Measurements from ENCODE around the gene JUN. TPM values are rescaled to one million over a fixed set of nuclear protein-coding genes. Genes with fewer than 3 reads are reported as not detected.

Gene JUN
- total RNA-seq, 1 experiment from 2014 or later: 73.6 TPM

DNA sequence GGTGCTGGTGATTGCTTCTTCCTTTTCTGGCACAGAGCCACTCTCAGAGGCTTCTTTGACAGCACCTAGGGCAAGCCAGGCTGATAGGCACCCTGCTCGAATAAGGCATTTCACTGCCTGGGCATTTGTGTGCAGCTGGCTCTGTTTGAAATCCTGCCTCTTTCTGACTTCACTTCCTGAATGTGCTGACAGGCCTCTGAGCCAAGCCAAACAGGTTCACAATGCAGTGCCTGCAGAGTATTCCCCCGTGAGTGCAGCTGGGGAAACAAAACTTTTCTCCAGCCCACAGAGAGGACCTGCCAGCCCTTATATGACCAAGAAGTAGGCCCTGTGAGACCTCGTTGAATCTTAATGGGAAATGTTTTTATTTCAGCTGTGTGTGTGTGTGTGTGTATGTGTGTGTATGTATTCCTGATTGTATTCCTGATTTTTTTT lies 10.4 kb downstream of the JUN start:
- Histone ChIP-seq H2AFZ (ENCODE audit: low read length) (peak overlapping the region; percentile 27), H3K27ac (ENCODE audit: low read length) (peak overlapping the region; percentile 14; the same call in 1 of the 2 replicates)
- CTCF ChIA-PET: no interaction called here

DNA sequence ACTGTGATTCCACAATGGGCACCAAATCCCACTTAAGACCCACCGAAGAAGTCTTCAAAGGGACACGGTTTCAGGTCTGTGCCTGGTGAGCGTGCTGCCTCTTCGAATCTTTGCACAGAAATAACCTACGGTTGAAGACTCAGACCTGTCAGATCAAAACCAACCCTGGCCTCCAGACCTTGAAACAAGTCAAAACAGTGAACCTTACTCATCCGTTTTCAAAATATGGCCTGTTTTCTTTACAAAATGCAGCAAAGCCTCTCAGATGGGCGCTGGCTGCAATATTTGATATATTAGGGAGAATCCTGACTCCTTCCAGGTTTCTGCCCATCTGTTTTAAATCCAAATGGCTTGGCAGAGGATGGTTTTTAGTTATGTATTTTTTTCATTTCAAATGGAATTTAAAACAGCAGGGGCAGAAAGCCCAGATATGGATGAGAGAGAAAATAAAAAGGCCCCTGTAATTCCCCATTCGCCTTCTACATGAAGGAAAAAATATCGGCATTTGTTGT lies 14.0 kb downstream of the JUN start:
- no peaks in the 10 kb centered on the region for H3F3A ChIP-seq (ENCODE audit: low read length, unreplicated experiment)
- no peaks in the 10 kb centered on the region for H3K79me2 ChIP-seq (ENCODE audit: low read length)
- POLR2A ChIA-PET (ENCODE audit: unreplicated experiment): no interaction called here
- no peaks in the 10 kb centered on the region for H3K9me2 ChIP-seq (replicated peaks; ENCODE audit: low read length)
- no peaks in the 10 kb centered on the region for H3K36me3 ChIP-seq (ENCODE audit: low read depth, low read length)
- H4K20me1 ChIP-seq (ENCODE audit: low read length): no peaks in the 10 kb centered on the region
- no peaks in the 10 kb centered on the region for H3K27me3 ChIP-seq (ENCODE audit: low read length)
- peak overlapping the region; percentile 17; the same call in 1 of the 2 replicates for H2AFZ ChIP-seq (ENCODE audit: low read length)
- H3K9me3 ChIP-seq (ENCODE audit: low read length): no peaks in the 10 kb centered on the region
- no peak overlapping the region for H3K4me2 ChIP-seq (ENCODE audit: low read length)
- H3K9ac ChIP-seq (ENCODE audit: low read length): no peak overlapping the region
- DNase-seq (no peak), ATAC-seq (no peak)
- H3K4me1 ChIP-seq (ENCODE audit: insufficient read depth, low read length): peaks cover 13% of the 10 kb centered on the region
- no TSS peak for BruUV-seq (replicated peaks)
- no peak overlapping the region for H3K4me3 ChIP-seq (ENCODE audit: low read length)
- TF ChIP-seq CTCF (conservative IDR thresholded peaks at IDR 0.05; ENCODE audit: low read depth, low read length) (no peak), EZH2phosphoT487 (IDR thresholded peaks at IDR 0.05; ENCODE audit: borderline replicate concordance, low read length) (no peak), EZH2 (IDR thresholded peaks at IDR 0.05; ENCODE audit: low read length, unreplicated experiment) (no peak)
- CTCF ChIA-PET: no interaction called here
- no peak overlapping the region for H3K27ac ChIP-seq (ENCODE audit: low read length)
- intact Hi-C loops (cut with micrococcal nuclease): loop anchor here (1.0 kb wide), 1 partner anchor 30 kb away; no protein-coding TSS in a partner anchor

More for the DNA sequence above, 10.4 kb downstream of the JUN start:
- Histone ChIP-seq H3K9me3 (ENCODE audit: low read length) (no peaks in the 10 kb centered on the region), H3K36me3 (ENCODE audit: low read depth, low read length) (no peaks in the 10 kb centered on the region), H3K9ac (ENCODE audit: low read length) (no peak overlapping the region), H4K20me1 (ENCODE audit: low read length) (no peaks in the 10 kb centered on the region), H3K4me2 (ENCODE audit: low read length) (peak overlapping the region; percentile 25), H3F3A (ENCODE audit: low read length, unreplicated experiment) (no peaks in the 10 kb centered on the region), H3K4me1 (ENCODE audit: insufficient read depth, low read length) (peaks cover 11% of the 10 kb centered on the region), H3K79me2 (ENCODE audit: low read length) (no peaks in the 10 kb centered on the region), H3K9me2 (replicated peaks; ENCODE audit: low read length) (no peaks in the 10 kb centered on the region), H3K4me3 (ENCODE audit: low read length) (no peak overlapping the region), H3K27me3 (ENCODE audit: low read length) (no peaks in the 10 kb centered on the region)
- ATAC-seq (peak; percentile 82), DNase-seq (peak; percentile 63)
- no peak for TF ChIP-seq EZH2phosphoT487 (IDR thresholded peaks at IDR 0.05; ENCODE audit: borderline replicate concordance, low read length)
- TF ChIP-seq CTCF (conservative IDR thresholded peaks at IDR 0.05; ENCODE audit: low read depth, low read length): no peak
- no peak for TF ChIP-seq EZH2 (IDR thresholded peaks at IDR 0.05; ENCODE audit: low read length, unreplicated experiment)
- POLR2A ChIA-PET (ENCODE audit: unreplicated experiment): no interaction called here
- BruUV-seq (replicated peaks): no TSS peak
- intact Hi-C loops (cut with micrococcal nuclease): no loop called here

DNA sequence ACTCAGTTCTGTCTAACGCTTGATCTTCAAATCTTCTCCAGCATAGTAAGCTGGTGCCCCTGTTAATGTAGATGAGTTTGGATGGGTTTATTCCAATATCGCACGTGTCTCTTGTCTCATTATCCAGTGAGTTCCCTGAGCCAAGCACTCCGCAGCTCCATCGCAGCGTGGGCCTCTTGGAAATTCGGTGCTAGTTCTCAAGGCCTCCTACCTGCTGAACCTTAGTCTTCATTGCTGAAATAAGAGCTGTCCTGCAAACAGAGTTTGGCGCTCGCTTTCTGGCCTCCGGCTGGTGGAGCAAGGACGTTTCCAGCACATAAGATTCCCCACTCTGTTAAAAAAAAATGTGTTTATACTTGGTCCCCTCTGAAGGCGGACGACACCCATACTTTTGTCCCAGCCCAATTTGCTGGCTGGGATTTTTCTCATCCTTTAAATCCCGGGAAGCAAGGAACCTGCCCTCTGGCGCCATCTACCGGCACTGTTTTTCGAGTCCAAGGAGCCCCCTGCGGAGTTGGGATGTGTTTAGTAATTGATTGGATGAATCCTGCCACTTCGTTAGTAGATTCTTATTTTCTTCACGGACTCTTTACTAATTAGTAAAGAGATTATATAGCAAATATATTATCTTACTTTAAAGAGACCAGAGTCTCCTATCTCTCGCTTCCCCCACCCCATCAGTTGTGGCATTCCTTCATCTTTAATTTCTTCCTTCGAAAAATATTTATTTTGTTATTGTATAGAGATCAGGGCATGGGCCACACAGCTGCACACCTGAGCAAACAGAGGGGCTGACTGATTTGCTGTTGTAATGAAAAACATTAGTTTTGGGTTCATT lies 14.7 kb downstream of the JUN start:
- no peak overlapping the region for H3K27ac ChIP-seq (ENCODE audit: low read length)
- H3F3A ChIP-seq (ENCODE audit: low read length, unreplicated experiment): no peaks in the 10 kb centered on the region
- no peak overlapping the region for H3K9ac ChIP-seq (ENCODE audit: low read length)
- ATAC-seq (peak; percentile 48), DNase-seq (peak; percentile 83)
- no peak overlapping the region for H3K4me2 ChIP-seq (ENCODE audit: low read length)
- TF ChIP-seq CTCF (conservative IDR thresholded peaks at IDR 0.05; ENCODE audit: low read depth, low read length) (peak; percentile 90), EZH2 (IDR thresholded peaks at IDR 0.05; ENCODE audit: low read length, unreplicated experiment) (no peak), EZH2phosphoT487 (IDR thresholded peaks at IDR 0.05; ENCODE audit: borderline replicate concordance, low read length) (no peak)
- H3K79me2 ChIP-seq (ENCODE audit: low read length): no peaks in the 10 kb centered on the region
- intact Hi-C loops (cut with micrococcal nuclease): loop anchor here (1.0 kb wide), 1 partner anchor 29 kb away; no protein-coding TSS in a partner anchor
- H3K4me1 ChIP-seq (ENCODE audit: insufficient read depth, low read length): peaks cover 20% of the 10 kb centered on the region
- ChIA-PET CTCF (no interaction called here), POLR2A (ENCODE audit: unreplicated experiment) (no interaction called here)
- H2AFZ ChIP-seq (ENCODE audit: low read length): peak overlapping the region; percentile 17; the same call in 1 of the 2 replicates
- no peaks in the 10 kb centered on the region for H3K27me3 ChIP-seq (ENCODE audit: low read length)
- no peaks in the 10 kb centered on the region for H4K20me1 ChIP-seq (ENCODE audit: low read length)
- H3K36me3 ChIP-seq (ENCODE audit: low read depth, low read length): no peaks in the 10 kb centered on the region
- no peaks in the 10 kb centered on the region for H3K9me2 ChIP-seq (replicated peaks; ENCODE audit: low read length)
- BruUV-seq (replicated peaks): no TSS peak
- H3K4me3 ChIP-seq (ENCODE audit: low read length): no peak overlapping the region
- H3K9me3 ChIP-seq (ENCODE audit: low read length): no peaks in the 10 kb centered on the region

Data from PC-3 (cell line).